ENCODE results near the gene MUC21.

DNA sequence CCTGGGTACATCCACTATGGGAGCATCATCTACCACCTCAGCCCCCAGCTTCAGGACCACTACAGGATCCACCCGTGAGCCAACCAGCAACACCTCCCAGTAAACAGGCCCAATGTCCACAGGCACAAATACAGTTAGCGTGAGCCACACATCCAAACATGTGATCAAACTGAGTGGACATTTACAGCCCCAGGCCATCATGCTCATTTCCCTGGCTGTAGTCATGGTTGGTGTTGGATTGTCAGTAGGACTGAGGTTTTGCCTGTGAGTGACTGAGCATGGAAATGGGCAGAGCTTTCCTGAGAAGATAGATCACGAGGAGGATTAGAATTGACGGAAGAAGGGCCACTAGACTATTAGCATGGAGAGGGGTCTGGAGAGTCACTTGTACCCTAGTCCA, 10.7 kb upstream of the MUC21 start:
- TF ChIP-seq CTCF (conservative IDR thresholded peaks at IDR 0.05; ENCODE audit: low read length) (no peak), EZH2phosphoT487 (IDR thresholded peaks at IDR 0.05; ENCODE audit: borderline replicate concordance) (no peak)

Measured in Loucy (cell line).